PC-9 (cell line): ENCODE measurements around the gene C22orf39.

ENCODE experiments used
- EZH2 ChIP-seq: fragments of 200-600 bp; sonication (generic); IDR thresholded peaks from 2 replicates; pipeline ENCODE4 v1.8.0; 2017; ENCODE audit warnings: antibody characterized with exemption, low read depth
- TF ChIP-seq, protein P1 (sequence below): fragments of 200-600 bp; sonication (generic); conservative IDR thresholded peaks from 2 replicates; pipeline ENCODE4 v1.6.1; 2017; ENCODE audit warnings: mixed run types, antibody characterized with exemption, mild to moderate bottlenecking, moderate library complexity

DNA sequence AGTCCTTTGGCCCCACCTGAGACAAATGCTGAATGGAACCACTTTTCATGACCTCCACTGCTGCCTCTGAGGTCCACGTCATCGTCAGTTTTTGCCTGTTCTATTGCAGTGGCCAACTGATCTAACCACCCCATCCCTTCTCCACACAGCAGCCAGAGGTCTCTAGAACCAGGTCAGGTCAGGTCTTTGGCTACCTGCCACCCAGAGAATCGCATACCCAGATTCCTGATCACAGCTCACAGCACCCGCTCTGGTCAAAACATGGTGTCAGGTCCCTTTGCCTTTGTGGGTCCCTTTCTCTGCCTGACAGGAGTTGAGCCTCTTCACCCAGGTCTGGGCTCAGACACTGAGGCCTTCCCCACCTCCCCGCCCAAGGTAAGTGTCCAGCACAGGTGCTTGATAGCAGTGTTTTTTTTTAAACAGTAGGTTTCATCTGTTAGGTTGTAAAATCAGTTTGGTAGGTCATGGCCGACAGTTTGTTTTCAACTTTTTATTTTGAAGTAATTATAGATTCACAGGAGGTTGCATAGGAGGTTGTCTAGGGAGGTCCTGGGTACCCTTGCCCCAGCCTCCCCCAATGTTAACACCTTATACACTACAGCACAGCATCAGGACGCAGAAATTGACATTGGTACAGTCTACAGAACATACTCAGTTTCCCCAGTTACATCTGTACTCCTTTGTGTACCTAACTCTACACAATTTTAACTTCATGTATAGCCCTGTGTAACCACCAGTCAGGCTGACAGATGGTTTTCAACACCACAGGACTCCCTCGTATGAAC lies 6.9 kb downstream of the C22orf39 start:
- TF ChIP-seq, protein P1, sequence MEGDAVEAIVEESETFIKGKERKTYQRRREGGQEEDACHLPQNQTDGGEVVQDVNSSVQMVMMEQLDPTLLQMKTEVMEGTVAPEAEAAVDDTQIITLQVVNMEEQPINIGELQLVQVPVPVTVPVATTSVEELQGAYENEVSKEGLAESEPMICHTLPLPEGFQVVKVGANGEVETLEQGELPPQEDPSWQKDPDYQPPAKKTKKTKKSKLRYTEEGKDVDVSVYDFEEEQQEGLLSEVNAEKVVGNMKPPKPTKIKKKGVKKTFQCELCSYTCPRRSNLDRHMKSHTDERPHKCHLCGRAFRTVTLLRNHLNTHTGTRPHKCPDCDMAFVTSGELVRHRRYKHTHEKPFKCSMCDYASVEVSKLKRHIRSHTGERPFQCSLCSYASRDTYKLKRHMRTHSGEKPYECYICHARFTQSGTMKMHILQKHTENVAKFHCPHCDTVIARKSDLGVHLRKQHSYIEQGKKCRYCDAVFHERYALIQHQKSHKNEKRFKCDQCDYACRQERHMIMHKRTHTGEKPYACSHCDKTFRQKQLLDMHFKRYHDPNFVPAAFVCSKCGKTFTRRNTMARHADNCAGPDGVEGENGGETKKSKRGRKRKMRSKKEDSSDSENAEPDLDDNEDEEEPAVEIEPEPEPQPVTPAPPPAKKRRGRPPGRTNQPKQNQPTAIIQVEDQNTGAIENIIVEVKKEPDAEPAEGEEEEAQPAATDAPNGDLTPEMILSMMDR = no peak
- no peak for TF ChIP-seq EZH2
